T-helper 9 cell (primary cell): ENCODE data around the gene RPTOR.

Source experiments
- DNase-seq: peaks from one replicate; pipeline ENCODE4 v3.0.0-alpha.2; 2020

RPTOR gene

GRCh38 chr17:80770881-80771611 is 226.4 kb downstream of the RPTOR start:
- DNase-seq, result no peak

- DNase-seq, result no peak
Measured at GRCh38 chr17:80771612-80772005, 227.0 kb downstream of the RPTOR start.

- DNase-seq, result no peak
Measured at GRCh38 chr17:80772906-80773242, 228.2 kb downstream of the RPTOR start.

GRCh38 chr17:80773243-80773991 is 228.8 kb downstream of the RPTOR start:
- no peak for DNase-seq

- DNase-seq, result no peak
Measured at GRCh38 chr17:80774146-80774545, 229.5 kb downstream of the RPTOR start.

GRCh38 chr17:80774643-80775281 is 230.1 kb downstream of the RPTOR start:
- no peak for DNase-seq

GRCh38 chr17:80775863-80776262 is 231.2 kb downstream of the RPTOR start:
- no peak for DNase-seq

DNA sequence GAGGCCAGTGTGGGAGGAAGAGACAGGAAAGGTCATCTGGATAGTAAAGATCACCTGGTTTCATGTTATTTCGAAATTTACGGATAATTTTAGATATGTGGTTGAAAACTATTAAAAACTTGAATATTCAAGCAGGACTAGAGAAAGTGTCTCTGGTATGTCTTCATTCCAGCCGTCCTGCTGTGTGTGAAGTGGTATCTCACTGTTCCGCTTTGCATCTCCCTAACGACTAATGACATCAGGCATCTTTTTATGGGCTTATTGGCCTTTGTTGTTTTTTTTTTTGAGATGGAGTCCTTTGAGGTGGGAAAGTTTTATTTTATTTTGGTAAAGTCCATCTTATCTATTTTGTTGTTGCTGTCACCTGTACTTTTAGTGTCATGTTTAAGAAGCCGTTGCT is 232.6 kb downstream of the RPTOR start:
- no peak for DNase-seq

DNA sequence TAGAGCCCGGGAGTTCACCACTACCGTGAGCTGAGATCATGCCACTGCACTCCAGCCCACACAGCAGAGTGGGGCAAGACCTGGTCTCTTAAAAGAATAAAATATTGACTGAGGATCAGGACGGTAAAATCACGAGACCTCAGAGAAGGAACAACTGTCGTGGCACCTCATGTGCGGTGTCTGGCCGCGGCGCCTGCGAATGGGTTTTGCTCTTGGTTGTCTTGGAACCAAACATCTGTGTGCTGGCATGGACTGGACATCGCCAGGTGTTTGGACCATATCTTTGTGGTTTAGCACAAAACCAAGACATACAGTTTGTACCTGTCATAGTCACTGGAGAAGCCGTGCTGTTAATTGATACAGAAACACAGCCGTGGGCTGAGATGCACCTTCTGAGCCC is 234.1 kb downstream of the RPTOR start:
- DNase-seq, result no peak

GRCh38 chr17:80779336-80779735 is 234.7 kb downstream of the RPTOR start:
- no peak for DNase-seq

GRCh38 chr17:80779961-80780380 is 235.3 kb downstream of the RPTOR start:
- no peak for DNase-seq

DNA sequence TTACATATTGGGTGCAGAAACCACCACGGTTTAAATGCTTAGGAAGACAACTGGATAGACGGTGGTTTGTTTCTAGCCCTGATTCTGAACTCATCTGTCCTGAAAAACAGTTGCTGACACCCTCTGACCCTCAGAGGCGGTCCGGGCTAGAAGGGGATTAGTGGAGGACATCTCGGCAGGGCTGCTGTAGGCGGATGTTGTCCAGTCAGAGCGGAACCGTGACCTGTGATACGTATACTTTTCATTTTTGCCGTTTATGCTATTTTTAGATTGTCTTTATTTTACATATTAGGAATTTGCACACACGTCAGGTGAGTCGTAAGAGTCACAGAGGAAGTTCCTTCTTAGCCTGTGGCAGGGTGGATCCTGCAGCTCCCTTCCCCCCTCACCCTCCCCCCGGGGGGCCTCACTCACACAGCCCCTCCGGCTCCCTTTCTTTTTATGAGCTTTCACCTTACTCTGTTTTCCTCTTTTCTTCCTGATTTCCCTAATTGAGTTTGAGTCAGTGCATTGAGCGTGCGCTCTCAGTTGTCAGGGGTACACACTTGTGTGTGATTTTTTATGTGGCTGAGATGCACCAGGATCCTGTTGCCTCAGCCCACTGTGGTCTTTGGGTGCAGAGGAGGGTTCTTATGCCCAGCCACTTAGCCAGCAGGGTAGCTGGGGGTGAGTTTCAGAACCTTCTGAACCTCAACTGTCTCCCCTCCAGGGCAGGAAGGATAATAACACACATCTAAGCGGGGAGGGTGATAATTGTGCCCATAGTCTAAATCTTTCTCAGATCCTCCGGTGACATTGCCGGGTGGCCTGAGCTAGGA is 236.0 kb downstream of the RPTOR start:
- no peak for DNase-seq

- no peak for DNase-seq
Measured at GRCh38 chr17:80781211-80781610, 236.6 kb downstream of the RPTOR start.

GRCh38 chr17:80781807-80782277 is 237.2 kb downstream of the RPTOR start:
- DNase-seq, result no peak

GRCh38 chr17:80782536-80783427 is 238.1 kb downstream of the RPTOR start:
- no peak for DNase-seq

GRCh38 chr17:80783486-80783885 is 238.8 kb downstream of the RPTOR start:
- DNase-seq, result no peak

GRCh38 chr17:80783971-80784370 is 239.3 kb downstream of the RPTOR start:
- DNase-seq, result no peak

GRCh38 chr17:80785477-80786178 is 241.0 kb downstream of the RPTOR start:
- no peak for DNase-seq

DNA sequence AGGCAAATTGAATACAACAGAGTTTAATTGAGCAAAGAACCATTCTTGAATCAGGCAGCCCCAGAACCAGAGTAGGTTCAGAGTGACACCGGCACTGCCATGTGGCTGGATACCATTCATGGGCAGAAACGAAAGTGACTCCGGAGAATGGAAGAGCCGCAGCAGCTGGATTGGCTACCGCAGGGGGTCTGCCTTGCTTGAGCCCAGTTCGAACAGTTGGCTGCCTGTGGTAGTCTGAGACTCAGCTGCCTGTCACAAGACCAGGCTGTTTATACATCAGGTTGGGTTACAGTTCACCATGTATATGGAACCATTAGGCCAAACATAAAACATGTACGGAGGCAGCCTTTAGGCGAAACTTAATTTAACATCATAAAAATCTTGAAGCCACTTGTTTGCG is 241.8 kb downstream of the RPTOR start:
- no peak for DNase-seq

- DNase-seq, result no peak
Measured at GRCh38 chr17:80786887-80787286, 242.2 kb downstream of the RPTOR start.

GRCh38 chr17:80787881-80788280 is 243.2 kb downstream of the RPTOR start:
- DNase-seq, result no peak
